Spinal cord (tissue), 10 donors: ENCODE measurements around the gene NOX5. TPM values are rescaled to one million over a fixed set of nuclear protein-coding genes. Genes with fewer than 3 reads are reported as not detected.

Experiments
- DNase-seq, 6 donors: peaks; one replicate each; pipeline versions ENCODE4 v3.0.0 to v3.0.0-alpha.2; 2013 to 2015; ENCODE audit warnings: low spot score in 6 of 6, low read depth in 4 of 6
- H3K27ac ChIP-seq: one replicate; pipeline ENCODE4 v1.5.1; 2013; ENCODE audit warnings: low read depth, low read length, control low read depth
- H3K27me3 ChIP-seq: one replicate; pipeline ENCODE4 v1.6.1; 2013; ENCODE audit warnings: low read length; ENCODE audit not compliant: control insufficient read depth, insufficient read depth
- H3K36me3 ChIP-seq: one replicate; pipeline ENCODE4 v1.6.1; 2013; ENCODE audit warnings: low read length; ENCODE audit not compliant: control insufficient read depth, insufficient read depth
- H3K4me1 ChIP-seq: one replicate; pipeline ENCODE4 v1.6.1; 2013; ENCODE audit warnings: low read length; ENCODE audit not compliant: control insufficient read depth, insufficient read depth
- H3K4me3 ChIP-seq: one replicate; pipeline ENCODE4 v1.5.1; 2013; ENCODE audit warnings: low read depth, low read length, control low read depth
- H3K9me3 ChIP-seq: one replicate; pipeline ENCODE4 v1.6.1; 2013; ENCODE audit warnings: low read length; ENCODE audit not compliant: control insufficient read depth, insufficient read depth
- WGBS: methylation state at CpG from one replicate; pipeline ENCODE4 v1.1.5; 2013; ENCODE audit warnings: missing lambda C conversion rate; ENCODE audit not compliant: insufficient coverage; 5-methylcytosine and 5-hydroxymethylcytosine counted together
- polyA plus RNA-seq, 2 donors: library from polyadenylated mRNA; unstranded; fragments of 120-200 nt; gene quantifications; one replicate each; pipeline ENCODE4 v1.2.1, GENCODE V29; 2013; ENCODE audit not compliant: insufficient read length in 2 of 2
- total RNA-seq, 2 donors: library from RNA; depleted of rRNA in 1 of 2; stranded (reverse); fragments of 120-200 nt in 1 of 2; fragments of >200 nt in 1 of 2; gene quantifications; one replicate each; pipeline versions ENCODE4 v1.2.3 to v1.2.4, GENCODE V29; 2013 to 2014
- donor health status: healthy.

Gene NOX5
- total and polyA plus RNA-seq, 4 donors: 0.20 to 0.81 (median 0.22) TPM

- Histone ChIP-seq H3K27me3 (peaks cover 6% of the 10 kb centered on the region), H3K27ac (no peak overlapping the region), H3K36me3 (no peaks in the 10 kb centered on the region), H3K4me3 (no peak overlapping the region), H3K9me3 (no peaks in the 10 kb centered on the region), H3K4me1 (peaks cover 6% of the 10 kb centered on the region)
- no CpG with 5 or more reads among the region's 5 CpGs for WGBS
- peak in 2 of 6 donors; percentile 13 to 33 for DNase-seq
These were observed 17.5 kb downstream of the NOX5 start for GRCh38 chr15:69032031-69032430.

GRCh38 chr15:69032703-69033373, 18.3 kb downstream of the NOX5 start:
- no peak for DNase-seq

GRCh38 chr15:69034352-69034751, 19.9 kb downstream of the NOX5 start:
- no peak overlapping the region for H3K27ac ChIP-seq
- DNase-seq: no peak
- peaks cover 6% of the 10 kb centered on the region for H3K4me1 ChIP-seq
- no CpG with 5 or more reads among the region's 4 CpGs for WGBS
- no peak overlapping the region for H3K4me3 ChIP-seq
- H3K27me3 ChIP-seq: peaks cover 6% of the 10 kb centered on the region
- no peaks in the 10 kb centered on the region for H3K9me3 ChIP-seq
- no peaks in the 10 kb centered on the region for H3K36me3 ChIP-seq

More at GRCh38 chr15:69032703-69033373, 18.3 kb downstream of the NOX5 start:
- no peak overlapping the region for H3K27ac ChIP-seq
- H3K4me3 ChIP-seq: no peak overlapping the region
- no peaks in the 10 kb centered on the region for H3K36me3 ChIP-seq
- H3K4me1 ChIP-seq: peaks cover 6% of the 10 kb centered on the region
- 75% methylated on average over 40 of the region's 43 CpGs for WGBS
- no peaks in the 10 kb centered on the region for H3K9me3 ChIP-seq
- H3K27me3 ChIP-seq: peaks cover 6% of the 10 kb centered on the region

GRCh38 chr15:69035205-69035917, 20.9 kb downstream of the NOX5 start:
- H3K27ac ChIP-seq: no peak overlapping the region
- WGBS: 53% methylated on average over 14 of the region's 16 CpGs

GRCh38 chr15:69035918-69036258, 21.4 kb downstream of the NOX5 start:
- no peaks in the 10 kb centered on the region for H3K9me3 ChIP-seq
- no peak overlapping the region for H3K27ac ChIP-seq
- H3K36me3 ChIP-seq: no peaks in the 10 kb centered on the region
- H3K4me1 ChIP-seq: peaks cover 6% of the 10 kb centered on the region
- WGBS: no CpG with 5 or more reads among the region's 1 CpG
- no peak overlapping the region for H3K4me3 ChIP-seq
- H3K27me3 ChIP-seq: peaks cover 6% of the 10 kb centered on the region
- DNase-seq: no peak

More at GRCh38 chr15:69035205-69035917, 20.9 kb downstream of the NOX5 start:
- Histone ChIP-seq H3K9me3 (no peaks in the 10 kb centered on the region), H3K4me3 (no peak overlapping the region), H3K36me3 (no peaks in the 10 kb centered on the region), H3K4me1 (peaks cover 6% of the 10 kb centered on the region), H3K27me3 (peaks cover 6% of the 10 kb centered on the region)
- DNase-seq: no peak

- 86% methylated on average over 2 of the region's 5 CpGs for WGBS
- peaks cover 2% of the 10 kb centered on the region for H3K27me3 ChIP-seq
- no peaks in the 10 kb centered on the region for H3K36me3 ChIP-seq
- no peak overlapping the region for H3K27ac ChIP-seq
- no peak for DNase-seq
- H3K9me3 ChIP-seq: no peaks in the 10 kb centered on the region
- H3K4me1 ChIP-seq: peaks cover under 1% of the 10 kb centered on the region
- H3K4me3 ChIP-seq: no peak overlapping the region
These were observed 22.3 kb downstream of the NOX5 start for GRCh38 chr15:69036826-69037225.

- Histone ChIP-seq H3K9me3 (no peaks in the 10 kb centered on the region), H3K27ac (no peak overlapping the region), H3K4me1 (no peaks in the 10 kb centered on the region), H3K4me3 (no peak overlapping the region), H3K36me3 (no peaks in the 10 kb centered on the region), H3K27me3 (peaks cover 2% of the 10 kb centered on the region)
- DNase-seq: no peak
These were observed 23.0 kb downstream of the NOX5 start for GRCh38 chr15:69037482-69037881.

GRCh38 chr15:69037977-69038376, 23.5 kb downstream of the NOX5 start:
- 91% methylated on average over 4 of the region's 5 CpGs for WGBS
- no peaks in the 10 kb centered on the region for H3K4me1 ChIP-seq
- H3K4me3 ChIP-seq: no peak overlapping the region
- H3K27ac ChIP-seq: no peak overlapping the region
- no peaks in the 10 kb centered on the region for H3K9me3 ChIP-seq
- H3K27me3 ChIP-seq: no peaks in the 10 kb centered on the region
- no peak for DNase-seq
- no peaks in the 10 kb centered on the region for H3K36me3 ChIP-seq

- Histone ChIP-seq H3K4me3 (no peak overlapping the region), H3K27me3 (no peaks in the 10 kb centered on the region), H3K9me3 (no peaks in the 10 kb centered on the region), H3K36me3 (no peaks in the 10 kb centered on the region), H3K4me1 (no peaks in the 10 kb centered on the region), H3K27ac (no peak overlapping the region)
- no peak for DNase-seq
- 94% methylated on average over 3 of the region's 3 CpGs for WGBS
These were observed 24.0 kb downstream of the NOX5 start for GRCh38 chr15:69038508-69038907.
